ENCODE results near the gene MPDZ. TPM values are rescaled to one million over a fixed set of nuclear protein-coding genes. Genes with fewer than 3 reads are reported as not detected.

The MPDZ gene
- total and polyA plus RNA-seq, 2 of the 4 experiments (the other 2 are of a cell fraction) = 18.8 to 39.3 TPM

DNA sequence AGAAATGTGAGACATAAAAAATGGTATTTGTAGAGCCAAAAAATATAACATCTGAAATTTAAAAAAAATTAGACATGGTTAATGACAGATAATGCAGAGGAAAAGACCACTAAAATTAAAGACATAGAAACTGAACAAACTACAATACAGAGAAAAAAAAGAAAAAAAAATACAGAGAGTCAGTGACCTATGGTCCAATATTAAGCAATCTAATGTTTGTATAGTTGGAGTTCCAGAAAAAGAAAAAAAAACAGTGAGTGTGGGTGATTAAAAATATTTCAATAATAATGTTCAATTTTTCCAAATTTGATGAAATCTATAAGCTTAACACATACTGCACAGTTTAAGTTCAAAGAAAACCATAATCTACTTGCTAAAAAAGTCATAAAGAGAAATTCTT is 207.6 kb downstream of the MPDZ start:
- Histone ChIP-seq H4K8ac (ENCODE audit: low read depth in 2 of 2, low read length in 2 of 2) (no peak overlapping the region), H2BK15ac (ENCODE audit: low read depth, low read length) (no peak overlapping the region), H4K91ac (ENCODE audit: insufficient read depth, low read depth, low read length) (no peak overlapping the region), H4K20me1 (ENCODE audit: insufficient read depth, low read length) (no peaks in the 10 kb centered on the region), H3K9me1 (ENCODE audit: insufficient read depth, low read length) (no peaks in the 10 kb centered on the region), H3K4me2 (ENCODE audit: low read depth, low read length) (no peak overlapping the region), H2BK20ac (ENCODE audit: low read depth, low read length) (no peak overlapping the region), H3K9ac (ENCODE audit: low read depth, low read length) (no peak overlapping the region), H2AK5ac (ENCODE audit: low read depth, low read length) (no peak overlapping the region), H4K5ac (ENCODE audit: low read depth, low read length) (no peak overlapping the region), H3K4me1 (ENCODE audit: control insufficient read depth, insufficient read depth, low read length) (no peaks in the 10 kb centered on the region), H3K14ac (replicated peaks; ENCODE audit: low read depth, low read length) (no peak overlapping the region), H3K9me3 (ENCODE audit: control insufficient read depth, insufficient read depth, low read length) (no peaks in the 10 kb centered on the region), H3K36me3 (ENCODE audit: control insufficient read depth, insufficient read depth, low read length) (no peaks in the 10 kb centered on the region), H3K18ac (ENCODE audit: low read depth, low read length) (no peak overlapping the region), H2BK5ac (ENCODE audit: low read depth, low read length, poor library complexity, severe bottlenecking) (no peak overlapping the region), H3K56ac (ENCODE audit: extremely low read depth, insufficient read depth, low read length) (no peak overlapping the region), H2AK9ac (replicated peaks; ENCODE audit: low read depth, low read length, poor library complexity) (no peak overlapping the region), H3K79me1 (ENCODE audit: low read depth in 1 of 2, low read length in 2 of 2) (no peaks in the 10 kb centered on the region), H3K27ac (ENCODE audit: insufficient read depth, low read length) (no peak overlapping the region), H2AFZ (replicated peaks; ENCODE audit: low read length, poor library complexity) (no peak overlapping the region), H3K27me3 (ENCODE audit: control insufficient read depth, insufficient read depth, low read length) (no peaks in the 10 kb centered on the region; the same call in 1 of the 2 replicates), H3K23ac (ENCODE audit: low read depth, low read length) (no peak overlapping the region), H3K4ac (ENCODE audit: low read depth, low read length) (no peak overlapping the region), H2BK120ac (ENCODE audit: low read depth, low read length) (no peak overlapping the region), H3K4me3 (ENCODE audit: insufficient read depth, low read depth, low read length) (no peak overlapping the region)
- intact Hi-C loops (cut with micrococcal nuclease) = no loop called here
- dilution Hi-C loops (cut with HindIII; ENCODE audit: low sequenced_read_pairs, unreplicated experiment) = no loop called here
- ChIA-PET CTCF (no interaction called here), POLR2A (ENCODE audit: unreplicated experiment) (no interaction called here)
- no peak for DNase-seq
- ATAC-seq (ENCODE audit: low read depth) = no peak
- no TSS peak for BruUV-seq (replicated peaks)
- in situ Hi-C loops (cut with MboI; ENCODE audit: low sequenced_read_pairs) = no loop called here
- TF ChIP-seq CHD1 (IDR thresholded peaks at IDR 0.05; ENCODE audit: low read depth, low read length) (no peak), SMC3 (IDR thresholded peaks at IDR 0.05; ENCODE audit: low read depth, low read length) (no peak), NFE2L2 (IDR thresholded peaks at IDR 0.05; ENCODE audit: low read depth, low read length) (no peak), CEBPB (IDR thresholded peaks at IDR 0.05; ENCODE audit: low read depth, low read length) (no peak), MAZ (IDR thresholded peaks at IDR 0.05; ENCODE audit: borderline replicate concordance, low read depth, low read length) (no peak), MXI1 (IDR thresholded peaks at IDR 0.05; ENCODE audit: borderline replicate concordance, low read depth, low read length) (no peak), RFX5 (IDR thresholded peaks at IDR 0.05; ENCODE audit: low read depth, low read length) (no peak), RAD21 (IDR thresholded peaks at IDR 0.05; ENCODE audit: low read length) (no peak), FOS (IDR thresholded peaks at IDR 0.05; ENCODE audit: low read depth, low read length) (no peak), BHLHE40 (IDR thresholded peaks at IDR 0.05; ENCODE audit: low read depth, low read length) (no peak), POLR2A (IDR thresholded peaks at IDR 0.05; ENCODE audit: low read depth, low read length) (no peak)
- TF ChIP-seq, protein P1, sequence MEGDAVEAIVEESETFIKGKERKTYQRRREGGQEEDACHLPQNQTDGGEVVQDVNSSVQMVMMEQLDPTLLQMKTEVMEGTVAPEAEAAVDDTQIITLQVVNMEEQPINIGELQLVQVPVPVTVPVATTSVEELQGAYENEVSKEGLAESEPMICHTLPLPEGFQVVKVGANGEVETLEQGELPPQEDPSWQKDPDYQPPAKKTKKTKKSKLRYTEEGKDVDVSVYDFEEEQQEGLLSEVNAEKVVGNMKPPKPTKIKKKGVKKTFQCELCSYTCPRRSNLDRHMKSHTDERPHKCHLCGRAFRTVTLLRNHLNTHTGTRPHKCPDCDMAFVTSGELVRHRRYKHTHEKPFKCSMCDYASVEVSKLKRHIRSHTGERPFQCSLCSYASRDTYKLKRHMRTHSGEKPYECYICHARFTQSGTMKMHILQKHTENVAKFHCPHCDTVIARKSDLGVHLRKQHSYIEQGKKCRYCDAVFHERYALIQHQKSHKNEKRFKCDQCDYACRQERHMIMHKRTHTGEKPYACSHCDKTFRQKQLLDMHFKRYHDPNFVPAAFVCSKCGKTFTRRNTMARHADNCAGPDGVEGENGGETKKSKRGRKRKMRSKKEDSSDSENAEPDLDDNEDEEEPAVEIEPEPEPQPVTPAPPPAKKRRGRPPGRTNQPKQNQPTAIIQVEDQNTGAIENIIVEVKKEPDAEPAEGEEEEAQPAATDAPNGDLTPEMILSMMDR (conservative IDR thresholded peaks at IDR 0.05; ENCODE audit: low read depth, low read length) = no peak
- TF ChIP-seq, protein P2, sequence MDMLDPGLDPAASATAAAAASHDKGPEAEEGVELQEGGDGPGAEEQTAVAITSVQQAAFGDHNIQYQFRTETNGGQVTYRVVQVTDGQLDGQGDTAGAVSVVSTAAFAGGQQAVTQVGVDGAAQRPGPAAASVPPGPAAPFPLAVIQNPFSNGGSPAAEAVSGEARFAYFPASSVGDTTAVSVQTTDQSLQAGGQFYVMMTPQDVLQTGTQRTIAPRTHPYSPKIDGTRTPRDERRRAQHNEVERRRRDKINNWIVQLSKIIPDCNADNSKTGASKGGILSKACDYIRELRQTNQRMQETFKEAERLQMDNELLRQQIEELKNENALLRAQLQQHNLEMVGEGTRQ (IDR thresholded peaks at IDR 0.05; ENCODE audit: low read depth, low read length) = no peak
